Neural cell (in vitro differentiated cells): Measurements from ENCODE around the gene ROR1.

Experiments
- EZH2 ChIP-seq: fragments of 200-600, 300-800 bp; shearing (Covaris generic), sonication (generic); IDR thresholded peaks from 2 replicates; pipeline ENCODE4 v1.6.1; 2014; ENCODE audit warnings: antibody characterized with exemption, low read length, borderline replicate concordance, mild to moderate bottlenecking; ENCODE audit not compliant: insufficient read depth, poor library complexity, severe bottlenecking
- MXI1 ChIP-seq: fragments of 450-650 bp; conservative IDR thresholded peaks from 2 replicates; pipeline ENCODE4 v1.6.1; 2014; ENCODE audit warnings: antibody characterized with exemption, mild to moderate bottlenecking; ENCODE audit not compliant: poor library complexity, severe bottlenecking
- POLR2AphosphoS5 ChIP-seq: IDR thresholded peaks from 2 replicates; pipeline ENCODE4 v1.6.1; 2012
- RAD21 ChIP-seq: fragments of 450-650 bp; conservative IDR thresholded peaks from 2 replicates; pipeline ENCODE4 v1.6.1; 2014; ENCODE audit warnings: antibody characterized with exemption, mild to moderate bottlenecking, moderate library complexity
- SMC3 ChIP-seq: fragments of 450-650 bp; conservative IDR thresholded peaks from 2 replicates; pipeline ENCODE4 v1.6.1; 2014; ENCODE audit warnings: antibody characterized with exemption, mild to moderate bottlenecking, moderate library complexity; ENCODE audit not compliant: poor library complexity
- TF ChIP-seq, protein P1 (sequence below): fragments of 450-650 bp; IDR thresholded peaks from 2 replicates; pipeline ENCODE4 v1.5.1; 2014; ENCODE audit warnings: antibody characterized with exemption, mild to moderate bottlenecking, moderate library complexity; ENCODE audit not compliant: poor library complexity, severe bottlenecking
- TF ChIP-seq, protein P2 (sequence below): IDR thresholded peaks from 2 replicates; pipeline ENCODE4 v1.6.1; 2012; ENCODE audit warnings: borderline replicate concordance

DNA sequence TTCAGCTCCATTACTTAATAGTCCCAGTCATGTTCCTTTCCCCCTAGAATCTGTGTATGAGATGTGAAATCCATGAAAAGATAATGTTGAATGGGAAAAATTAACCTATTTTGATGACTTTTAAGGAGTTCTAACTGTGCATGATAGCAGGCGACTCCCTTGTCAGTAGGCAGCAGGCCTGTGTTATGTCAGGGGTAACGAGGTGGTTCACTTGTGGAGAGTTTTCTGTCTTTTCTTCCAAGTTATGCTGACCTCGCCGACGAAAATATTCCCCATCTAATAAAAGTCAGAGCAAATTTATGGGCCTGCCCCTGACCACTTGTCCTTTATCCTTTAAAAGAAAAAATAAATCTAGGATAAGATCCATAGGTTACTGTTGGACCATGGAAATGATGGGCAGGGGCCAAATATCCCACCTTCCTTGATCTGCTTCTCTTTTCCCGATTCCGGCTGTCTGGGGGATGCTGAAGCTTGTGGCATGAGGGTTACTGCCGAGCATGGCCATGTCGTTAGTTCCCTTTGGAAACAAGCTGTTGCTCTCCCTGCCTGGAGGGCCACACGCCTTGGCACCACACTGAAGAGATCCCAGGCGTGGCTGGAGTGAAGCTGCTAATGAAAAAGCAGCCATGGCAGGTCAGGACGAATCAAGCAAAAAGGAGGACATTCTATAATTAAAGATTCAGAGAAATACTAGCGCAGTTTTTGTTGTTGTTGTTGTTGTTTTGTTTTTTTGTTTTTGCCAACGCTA, 93.8 kb downstream of the ROR1 start:
- TF ChIP-seq SMC3, result no peak
- TF ChIP-seq, protein P1, sequence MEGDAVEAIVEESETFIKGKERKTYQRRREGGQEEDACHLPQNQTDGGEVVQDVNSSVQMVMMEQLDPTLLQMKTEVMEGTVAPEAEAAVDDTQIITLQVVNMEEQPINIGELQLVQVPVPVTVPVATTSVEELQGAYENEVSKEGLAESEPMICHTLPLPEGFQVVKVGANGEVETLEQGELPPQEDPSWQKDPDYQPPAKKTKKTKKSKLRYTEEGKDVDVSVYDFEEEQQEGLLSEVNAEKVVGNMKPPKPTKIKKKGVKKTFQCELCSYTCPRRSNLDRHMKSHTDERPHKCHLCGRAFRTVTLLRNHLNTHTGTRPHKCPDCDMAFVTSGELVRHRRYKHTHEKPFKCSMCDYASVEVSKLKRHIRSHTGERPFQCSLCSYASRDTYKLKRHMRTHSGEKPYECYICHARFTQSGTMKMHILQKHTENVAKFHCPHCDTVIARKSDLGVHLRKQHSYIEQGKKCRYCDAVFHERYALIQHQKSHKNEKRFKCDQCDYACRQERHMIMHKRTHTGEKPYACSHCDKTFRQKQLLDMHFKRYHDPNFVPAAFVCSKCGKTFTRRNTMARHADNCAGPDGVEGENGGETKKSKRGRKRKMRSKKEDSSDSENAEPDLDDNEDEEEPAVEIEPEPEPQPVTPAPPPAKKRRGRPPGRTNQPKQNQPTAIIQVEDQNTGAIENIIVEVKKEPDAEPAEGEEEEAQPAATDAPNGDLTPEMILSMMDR, result no peak
- TF ChIP-seq EZH2, result no peak
- TF ChIP-seq, protein P2, sequence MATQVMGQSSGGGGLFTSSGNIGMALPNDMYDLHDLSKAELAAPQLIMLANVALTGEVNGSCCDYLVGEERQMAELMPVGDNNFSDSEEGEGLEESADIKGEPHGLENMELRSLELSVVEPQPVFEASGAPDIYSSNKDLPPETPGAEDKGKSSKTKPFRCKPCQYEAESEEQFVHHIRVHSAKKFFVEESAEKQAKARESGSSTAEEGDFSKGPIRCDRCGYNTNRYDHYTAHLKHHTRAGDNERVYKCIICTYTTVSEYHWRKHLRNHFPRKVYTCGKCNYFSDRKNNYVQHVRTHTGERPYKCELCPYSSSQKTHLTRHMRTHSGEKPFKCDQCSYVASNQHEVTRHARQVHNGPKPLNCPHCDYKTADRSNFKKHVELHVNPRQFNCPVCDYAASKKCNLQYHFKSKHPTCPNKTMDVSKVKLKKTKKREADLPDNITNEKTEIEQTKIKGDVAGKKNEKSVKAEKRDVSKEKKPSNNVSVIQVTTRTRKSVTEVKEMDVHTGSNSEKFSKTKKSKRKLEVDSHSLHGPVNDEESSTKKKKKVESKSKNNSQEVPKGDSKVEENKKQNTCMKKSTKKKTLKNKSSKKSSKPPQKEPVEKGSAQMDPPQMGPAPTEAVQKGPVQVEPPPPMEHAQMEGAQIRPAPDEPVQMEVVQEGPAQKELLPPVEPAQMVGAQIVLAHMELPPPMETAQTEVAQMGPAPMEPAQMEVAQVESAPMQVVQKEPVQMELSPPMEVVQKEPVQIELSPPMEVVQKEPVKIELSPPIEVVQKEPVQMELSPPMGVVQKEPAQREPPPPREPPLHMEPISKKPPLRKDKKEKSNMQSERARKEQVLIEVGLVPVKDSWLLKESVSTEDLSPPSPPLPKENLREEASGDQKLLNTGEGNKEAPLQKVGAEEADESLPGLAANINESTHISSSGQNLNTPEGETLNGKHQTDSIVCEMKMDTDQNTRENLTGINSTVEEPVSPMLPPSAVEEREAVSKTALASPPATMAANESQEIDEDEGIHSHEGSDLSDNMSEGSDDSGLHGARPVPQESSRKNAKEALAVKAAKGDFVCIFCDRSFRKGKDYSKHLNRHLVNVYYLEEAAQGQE, result no peak
- TF ChIP-seq MXI1, result no peak
- no peak for TF ChIP-seq RAD21
- no peak for TF ChIP-seq POLR2AphosphoS5
